ENCODE measurements around the gene PCNX2. TPM values are rescaled to one million over a fixed set of nuclear protein-coding genes. Genes with fewer than 3 reads are reported as not detected.

Gene PCNX2
- total and polyA plus RNA-seq, 2 of the 8 experiments (the other 6 are each of a cell fraction or from before 2014, with no cell fraction given): 46.1 to 57.6 TPM

- H3K4me3 ChIP-seq (ENCODE audit: extremely low read depth in 1 of 4, insufficient read depth in 2 of 4, low read depth in 3 of 4, low read length in 4 of 4): no peak overlapping the region
- H2AK5ac ChIP-seq (ENCODE audit: low read depth, low read length): no peak overlapping the region
- no peaks in the 10 kb centered on the region for H3K23me2 ChIP-seq (ENCODE audit: low read depth, low read length)
- H2BK20ac ChIP-seq (ENCODE audit: low read length): no peak overlapping the region
- FAIRE-seq: no peak
- no peak overlapping the region for H2BK15ac ChIP-seq (ENCODE audit: low read length)
- H2BK5ac ChIP-seq (ENCODE audit: low read depth, low read length): no peak overlapping the region
- H3K9ac ChIP-seq (replicated peaks in 1 of 4; ENCODE audit: extremely low read depth in 1 of 4, low read depth in 3 of 4, low read length in 3 of 4): no peak overlapping the region
- no peak overlapping the region for H3K4ac ChIP-seq (replicated peaks; ENCODE audit: insufficient read length, low read depth, low read length)
- no peak overlapping the region for H4K8ac ChIP-seq (ENCODE audit: extremely low read depth, insufficient read depth, low read length)
- no peaks in the 10 kb centered on the region for H3K79me2 ChIP-seq (ENCODE audit: control insufficient read depth in 1 of 2, insufficient read depth in 2 of 2, low read length in 2 of 2)
- no peak for DNase-seq (ENCODE audit: low read depth in 1 of 2, low spot score in 2 of 2)
- CTCF ChIA-PET (ENCODE audit: partially characterized antibody): no interaction called here
- H3K4me2 ChIP-seq (ENCODE audit: insufficient read depth in 1 of 2, low read depth in 2 of 2, low read length in 2 of 2): no peak overlapping the region
- H2BK12ac ChIP-seq (ENCODE audit: low read depth, low read length): no peak overlapping the region
- H3K4me1 ChIP-seq (replicated peaks in 1 of 4; ENCODE audit: control insufficient read depth in 3 of 4, insufficient read depth in 4 of 4, low read length in 3 of 4): peaks cover 0 to 4% (median 0%) of the 10 kb centered on the region in 4 experiments; a peak in 2 of 7 replicates
- no peaks in the 10 kb centered on the region for H3K27me3 ChIP-seq (replicated peaks in 1 of 4; ENCODE audit: control insufficient read depth in 3 of 4, extremely low read depth in 1 of 4, insufficient read depth in 3 of 4, low read length in 3 of 4)
- no peak overlapping the region for H3K27ac ChIP-seq (ENCODE audit: low read depth, low read length)
- H3K14ac ChIP-seq (ENCODE audit: insufficient read length): no peak overlapping the region
- no peak overlapping the region for H4K5ac ChIP-seq (ENCODE audit: insufficient read length, low read depth, low read length)
- no peaks in the 10 kb centered on the region for H3K9me3 ChIP-seq (ENCODE audit: insufficient read depth in 2 of 2, low read depth in 1 of 2, low read length in 1 of 2)
- no peak overlapping the region for H3K23ac ChIP-seq (ENCODE audit: insufficient read length)
- no peak overlapping the region for H2BK120ac ChIP-seq (replicated peaks; ENCODE audit: low read depth, low read length)
- H3K36me3 ChIP-seq (ENCODE audit: control insufficient read depth in 2 of 4, insufficient read depth in 4 of 4, low read length in 3 of 4): peaks cover 0 to 11% (median 5%) of the 10 kb centered on the region in 4 experiments; a peak in 6 of 8 replicates
- POLR2A ChIA-PET (ENCODE audit: partially characterized antibody): no interaction called here
- H3K18ac ChIP-seq (ENCODE audit: extremely low read depth, low read length): no peak overlapping the region
- H4K20me1 ChIP-seq (replicated peaks in 1 of 2; ENCODE audit: control insufficient read depth in 1 of 2, insufficient read depth in 2 of 2, low read length in 2 of 2): no peaks in the 10 kb centered on the region
- H4K91ac ChIP-seq (replicated peaks; ENCODE audit: insufficient read length, low read length): no peak overlapping the region
- H3K56ac ChIP-seq (replicated peaks; ENCODE audit: insufficient read length, low read depth, low read length): no peak overlapping the region
- H2AFZ ChIP-seq (ENCODE audit: low read length): no peak overlapping the region
- H3K79me1 ChIP-seq (ENCODE audit: low read depth, low read length): no peaks in the 10 kb centered on the region; the same call in 1 of the 2 replicates
- WGBS, 2 experiments (ENCODE audit: extremely low coverage in 1 of 2, insufficient coverage in 1 of 2, insufficient read length in 1 of 2, insufficient replicate concordance in 2 of 2, low coverage in 1 of 2, low lambda C conversion rate in 2 of 2, missing lambda C conversion rate in 1 of 2): 80% methylated on average over 6 of the region's 6 CpGs; no CpG with 5 or more reads in 1 of the 2 experiments
- TF ChIP-seq POU5F1 (IDR thresholded peaks at IDR 0.05; ENCODE audit: low read depth, low read length) (no peak), YY1 (IDR thresholded peaks at IDR 0.05; ENCODE audit: low read depth, low read length) (no peak), HDAC6 (IDR thresholded peaks at IDR 0.05; ENCODE audit: low read depth, low read length) (no peak), KDM4A (IDR thresholded peaks at IDR 0.05; ENCODE audit: low read depth, low read length, severe bottlenecking) (no peak), RXRA (IDR thresholded peaks at IDR 0.05; ENCODE audit: insufficient read depth, low read depth, low read length) (no peak), CBX5 (IDR thresholded peaks at IDR 0.05; ENCODE audit: low read depth, low read length) (no peak), JUND (IDR thresholded peaks at IDR 0.05; ENCODE audit: low read length) (no peak), PHF8 (conservative IDR thresholded peaks at IDR 0.05; ENCODE audit: low read depth, low read length) (no peak), RNF2 (IDR thresholded peaks at IDR 0.05; ENCODE audit: borderline replicate concordance, low read depth, low read length, missing control alignments, poor library complexity, severe bottlenecking) (no peak), HDAC2 (IDR thresholded peaks at IDR 0.05; ENCODE audit: borderline replicate concordance in 1 of 2, low read depth in 2 of 2, low read length in 2 of 2) (no peak)
Measured at GRCh38 chr1:233088613-233089012, 206.9 kb downstream of the PCNX2 start.
